GM12874 (cell line): ENCODE results near the gene IL19.

Experiments used
- CTCF ChIP-seq: IDR thresholded peaks from 2 replicates; pipeline ENCODE4 v1.5.1; 2011; ENCODE audit warnings: low read depth, mild to moderate bottlenecking, control low read depth, low read length, moderate library complexity; ENCODE audit not compliant: insufficient read depth

IL19 gene

GRCh38 chr1:206832352-206832880 is 61.8 kb downstream of the IL19 start:
- TF ChIP-seq CTCF, result no peak

GRCh38 chr1:206833106-206833680 is 62.6 kb downstream of the IL19 start:
- TF ChIP-seq CTCF, result no peak

- TF ChIP-seq CTCF, result no peak
These were observed 63.2 kb downstream of the IL19 start for GRCh38 chr1:206833801-206834200.

GRCh38 chr1:206834217-206834616 is 63.6 kb downstream of the IL19 start:
- no peak for TF ChIP-seq CTCF

- no peak for TF ChIP-seq CTCF
These were observed 64.1 kb downstream of the IL19 start for GRCh38 chr1:206834711-206835110.

- TF ChIP-seq CTCF, result no peak
These were observed 64.6 kb downstream of the IL19 start for GRCh38 chr1:206835186-206835585.

- no peak for TF ChIP-seq CTCF
These were observed 65.5 kb downstream of the IL19 start for GRCh38 chr1:206836111-206836510.

- TF ChIP-seq CTCF, result no peak
These were observed 68.5 kb downstream of the IL19 start for GRCh38 chr1:206839006-206839560.
